Stomach (tissue), 9 donors: ENCODE measurements around the gene CCZ1. TPM values are rescaled to one million over a fixed set of nuclear protein-coding genes. Genes with fewer than 3 reads are reported as not detected.
"Not testable (repeated sequence)": the region's sequence is repeated elsewhere in the genome, so short reads cannot be mapped to it uniquely, and the experiment has no call there.

ENCODE experiments used
- DNase-seq, 2 donors: peaks; one replicate each; pipeline versions ENCODE4 v3.0.0 to v3.0.0-alpha.2; 2013 to 2019
- H3K27ac ChIP-seq, 5 donors: fragments of 200-600 bp in 4 of 5; sonication (generic) in 4 of 5; one replicate each; pipeline ENCODE4 v1.5.1; 2013 to 2019; ENCODE audit warnings: mild to moderate bottlenecking in 1 of 5, moderate library complexity in 1 of 5
- H3K27me3 ChIP-seq, 3 donors: fragments of 200-600 bp; sonication (generic); one replicate each; pipeline ENCODE4 v1.5.1; 2017 to 2019; ENCODE audit warnings: mixed run types in 1 of 3
- H3K36me3 ChIP-seq, 4 donors: fragments of 200-600 bp; sonication (generic); 1 replicate in 3 of 4; 2 replicates in 1 of 4; pipeline ENCODE4 v1.5.1; 2016 to 2019
- H3K4me1 ChIP-seq, 4 donors: fragments of 200-600 bp; sonication (generic); one replicate each; pipeline ENCODE4 v1.5.1; 2016 to 2019
- H3K4me3 ChIP-seq, 4 donors: fragments of 200-600 bp; sonication (generic) in 3 of 4; one replicate each; pipeline ENCODE4 v1.5.1; 2016 to 2019; ENCODE audit warnings: mild to moderate bottlenecking in 1 of 4
- H3K9me3 ChIP-seq, 4 donors: fragments of 200-600 bp; sonication (generic); one replicate each; pipeline ENCODE4 v1.5.1; 2016 to 2019
- EP300 ChIP-seq: sonication (generic); formaldehyde crosslinking; IDR thresholded peaks from one replicate; pipeline ENCODE4 v1.6.1; 2017; ENCODE audit warnings: antibody characterized with exemption
- POLR2A ChIP-seq, 4 donors: fragments of 450-650 bp; IDR thresholded peaks; one replicate each; pipeline ENCODE4 v1.6.1; 2016; ENCODE audit warnings: antibody characterized with exemption in 4 of 4, control low read depth in 2 of 4, mild to moderate bottlenecking in 1 of 4, moderate library complexity in 1 of 4
- POLR2AphosphoS5 ChIP-seq, 3 donors: sonication (generic); formaldehyde crosslinking; IDR thresholded peaks; one replicate each; pipeline ENCODE4 v1.6.1; 2016; ENCODE audit warnings: antibody characterized with exemption in 3 of 3
- WGBS, 5 donors: extraction: QIAGEN DNeasy Blood & Tissue Kit in 3 of 5; methylation state at CpG; one replicate each; pipeline versions ENCODE4 v1.1.5 to v1.1.7; 2013 to 2018; 5-methylcytosine and 5-hydroxymethylcytosine counted together
- intact Hi-C: fragments of 100-400 bp; cut with DNase I; formaldehyde crosslinking; loops from one replicate; pipeline ENCODE4 v1.15.1; 2023; ENCODE audit warnings: low total_unique reads
- polyA plus RNA-seq, 3 donors: library from polyadenylated mRNA; stranded (reverse); fragments of 200-250 nt; gene quantifications; one replicate each; pipeline ENCODE4 v1.2.3, GENCODE V29; 2013
- total RNA-seq, 5 donors: library from RNA; depleted of rRNA; stranded (reverse); fragments of >200 nt; gene quantifications; one replicate each; pipeline versions ENCODE4 v1.1.0 to v1.2.3, GENCODE V29; 2014 to 2016
- TF ChIP-seq, protein P1 (sequence below), 7 experiments: fragments of 450-650 bp in 4 of 7; fragments of 200-600 bp in 3 of 7; sonication (generic) in 3 of 7; IDR thresholded peaks; one replicate each; pipeline ENCODE4 v1.5.1; 2016 to 2019; ENCODE audit warnings: antibody characterized with exemption in 7 of 7, control low read depth in 2 of 7, mild to moderate bottlenecking in 1 of 7
- donor health status: healthy with polysubstance abuse.
- donor health status: Bipolar disorder and iron deficiency.
- donor health status: healthy.

CCZ1 gene
- total and polyA plus RNA-seq, 8 donors, result 8.4 to 62.3 (median 45.0) TPM

- Histone ChIP-seq H3K27ac (no peak overlapping the region), H3K9me3 (peaks cover 0 to 2% (median 0%) of the 10 kb centered on the region in 4 donors), H3K4me1 (no peaks in the 10 kb centered on the region), H3K27me3 (no peaks in the 10 kb centered on the region), H3K4me3 (no peak overlapping the region), H3K36me3 (no peaks in the 10 kb centered on the region)
- DNase-seq, result peak in 1 of 2 donors; percentile 15
- TF ChIP-seq POLR2A (IDR thresholded peaks at IDR 0.05), result no peak
- no peak for TF ChIP-seq POLR2AphosphoS5 (IDR thresholded peaks at IDR 0.05)
- no peak for TF ChIP-seq EP300
- TF ChIP-seq, protein P1, sequence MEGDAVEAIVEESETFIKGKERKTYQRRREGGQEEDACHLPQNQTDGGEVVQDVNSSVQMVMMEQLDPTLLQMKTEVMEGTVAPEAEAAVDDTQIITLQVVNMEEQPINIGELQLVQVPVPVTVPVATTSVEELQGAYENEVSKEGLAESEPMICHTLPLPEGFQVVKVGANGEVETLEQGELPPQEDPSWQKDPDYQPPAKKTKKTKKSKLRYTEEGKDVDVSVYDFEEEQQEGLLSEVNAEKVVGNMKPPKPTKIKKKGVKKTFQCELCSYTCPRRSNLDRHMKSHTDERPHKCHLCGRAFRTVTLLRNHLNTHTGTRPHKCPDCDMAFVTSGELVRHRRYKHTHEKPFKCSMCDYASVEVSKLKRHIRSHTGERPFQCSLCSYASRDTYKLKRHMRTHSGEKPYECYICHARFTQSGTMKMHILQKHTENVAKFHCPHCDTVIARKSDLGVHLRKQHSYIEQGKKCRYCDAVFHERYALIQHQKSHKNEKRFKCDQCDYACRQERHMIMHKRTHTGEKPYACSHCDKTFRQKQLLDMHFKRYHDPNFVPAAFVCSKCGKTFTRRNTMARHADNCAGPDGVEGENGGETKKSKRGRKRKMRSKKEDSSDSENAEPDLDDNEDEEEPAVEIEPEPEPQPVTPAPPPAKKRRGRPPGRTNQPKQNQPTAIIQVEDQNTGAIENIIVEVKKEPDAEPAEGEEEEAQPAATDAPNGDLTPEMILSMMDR (IDR thresholded peaks at IDR 0.05), result no peak
- WGBS, 5 donors, result 40 to 57% (median 43%) methylated on average over 7 of the region's 7 CpGs
- intact Hi-C loops, result no loop called here
Measured at GRCh38 chr7:5872326-5872725, 26.2 kb upstream of the CCZ1 start.

GRCh38 chr7:5879591-5879990, 18.9 kb upstream of the CCZ1 start:
- H3K27ac ChIP-seq, H3K4me3 ChIP-seq, intact Hi-C loops, H3K4me1 ChIP-seq, H3K9me3 ChIP-seq, DNase-seq, H3K27me3 ChIP-seq, H3K36me3 ChIP-seq: not testable (repeated sequence)
- WGBS, 5 donors, result 66 to 73% (median 70%) methylated on average over 3 of the region's 3 CpGs

DNA sequence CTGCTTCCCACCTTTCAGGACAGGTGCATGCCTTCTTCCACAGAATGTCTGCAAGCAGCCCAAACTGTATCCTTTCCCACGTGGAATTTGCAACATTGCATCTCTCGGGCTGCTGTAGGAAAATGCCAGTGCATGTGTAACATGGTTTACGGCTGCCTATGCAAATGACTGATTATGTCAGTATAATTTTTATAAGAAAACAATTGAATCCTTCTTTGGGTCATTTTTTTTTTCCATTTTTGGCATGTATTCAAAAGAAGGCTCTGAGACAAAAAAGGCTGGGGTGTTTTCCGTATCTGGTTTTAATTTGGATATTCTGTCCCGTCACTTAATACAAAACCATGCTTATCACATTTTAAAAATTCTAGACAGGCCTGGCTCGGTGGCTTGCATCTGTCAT, 18.4 kb upstream of the CCZ1 start:
- H3K9me3 ChIP-seq, H3K27ac ChIP-seq, H3K27me3 ChIP-seq, H3K4me3 ChIP-seq, H3K4me1 ChIP-seq, intact Hi-C loops, DNase-seq, H3K36me3 ChIP-seq: not testable (repeated sequence)
- WGBS, 5 donors, result 68 to 91% (median 81%) methylated on average over 6 of the region's 6 CpGs

GRCh38 chr7:5884431-5884830, 14.1 kb upstream of the CCZ1 start:
- intact Hi-C loops, DNase-seq, H3K4me1 ChIP-seq, H3K4me3 ChIP-seq, H3K9me3 ChIP-seq, H3K27me3 ChIP-seq, H3K27ac ChIP-seq, H3K36me3 ChIP-seq: not testable (repeated sequence)
- 80 to 95% (median 90%) methylated on average over 5 of the region's 5 CpGs for WGBS, 5 donors

DNA sequence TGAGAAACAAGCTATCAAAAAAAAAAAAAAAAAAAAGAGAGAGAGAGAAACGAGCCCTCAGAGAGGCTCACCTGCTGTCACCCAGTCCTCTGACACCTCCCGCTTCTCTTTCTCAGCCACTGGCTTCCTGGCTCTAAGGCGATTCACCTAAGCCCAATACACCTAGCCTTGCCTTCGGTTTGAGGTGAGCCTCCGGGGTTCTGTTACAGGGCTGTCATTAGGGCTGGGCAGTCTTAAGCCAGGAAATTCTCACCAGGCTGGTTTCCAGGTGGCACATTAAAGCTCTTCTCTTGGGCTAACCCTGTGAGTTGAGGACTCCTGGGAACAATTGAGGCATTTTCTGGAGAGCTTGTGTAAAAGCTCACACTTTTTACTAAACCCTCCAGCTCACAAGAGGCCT, 10.5 kb upstream of the CCZ1 start:
- DNase-seq, H3K27me3 ChIP-seq, H3K4me3 ChIP-seq, H3K4me1 ChIP-seq, intact Hi-C loops, H3K36me3 ChIP-seq, H3K9me3 ChIP-seq, H3K27ac ChIP-seq: not testable (repeated sequence)
- WGBS, 5 donors, result 69 to 83% (median 80%) methylated on average over 5 of the region's 5 CpGs

GRCh38 chr7:5890244-5890643, 8.3 kb upstream of the CCZ1 start:
- intact Hi-C loops, H3K4me1 ChIP-seq, DNase-seq, H3K27ac ChIP-seq, H3K27me3 ChIP-seq, H3K9me3 ChIP-seq, H3K4me3 ChIP-seq, H3K36me3 ChIP-seq: not testable (repeated sequence)
- WGBS, 5 donors, result 82 to 90% (median 88%) methylated on average over 2 of the region's 2 CpGs

GRCh38 chr7:5892498-5892897, 6.0 kb upstream of the CCZ1 start:
- TF ChIP-seq POLR2AphosphoS5 (IDR thresholded peaks at IDR 0.05), result no peak
- DNase-seq, result no peak
- intact Hi-C loops, result no loop called here

GRCh38 chr7:5897369-5897919, 1.1 kb upstream of the CCZ1 start:
- H3K36me3 ChIP-seq, intact Hi-C loops, H3K4me1 ChIP-seq, H3K27me3 ChIP-seq, H3K9me3 ChIP-seq, DNase-seq, H3K27ac ChIP-seq: not testable (repeated sequence)
- 38 to 91% (median 58%) methylated on average over 7 to 12 of the region's 13 CpGs for WGBS, 5 donors
- peak overlapping the region in 1 of 4 donors; percentile 48 for H3K4me3 ChIP-seq

More at GRCh38 chr7:5892498-5892897, 6.0 kb upstream of the CCZ1 start:
- Histone ChIP-seq H3K4me1 (no peaks in the 10 kb centered on the region), H3K27ac (no peak overlapping the region), H3K9me3 (no peaks in the 10 kb centered on the region), H3K4me3 (no peak overlapping the region), H3K27me3 (no peaks in the 10 kb centered on the region), H3K36me3 (no peaks in the 10 kb centered on the region)
- 92 to 97% (median 94%) methylated on average over 9 of the region's 9 CpGs for WGBS, 5 donors

- H3K9me3 ChIP-seq, H3K27ac ChIP-seq, H3K27me3 ChIP-seq, H3K4me3 ChIP-seq, intact Hi-C loops, DNase-seq, H3K4me1 ChIP-seq: not testable (repeated sequence)
- 88 to 96% (median 92%) methylated on average over 6 of the region's 6 CpGs for WGBS, 5 donors
- peaks cover 0 to 44% (median 41%) of the 10 kb centered on the region in 4 donors for H3K36me3 ChIP-seq
Measured at GRCh38 chr7:5903002-5903401, 4.5 kb downstream of the CCZ1 start.

GRCh38 chr7:5904726-5905125, 6.2 kb downstream of the CCZ1 start:
- H3K27ac ChIP-seq, H3K4me3 ChIP-seq: not testable (repeated sequence)

GRCh38 chr7:5908835-5909234, 10.3 kb downstream of the CCZ1 start:
- H3K27me3 ChIP-seq, DNase-seq, H3K27ac ChIP-seq, H3K4me1 ChIP-seq, H3K9me3 ChIP-seq, H3K4me3 ChIP-seq, intact Hi-C loops: not testable (repeated sequence)
- peaks cover 6 to 50% (median 45%) of the 10 kb centered on the region in 4 donors for H3K36me3 ChIP-seq
- 88 to 97% (median 93%) methylated on average over 6 of the region's 6 CpGs for WGBS, 5 donors

More at GRCh38 chr7:5904726-5905125, 6.2 kb downstream of the CCZ1 start:
- H3K9me3 ChIP-seq, H3K4me1 ChIP-seq, intact Hi-C loops, H3K27me3 ChIP-seq, DNase-seq: not testable (repeated sequence)
- 84 to 96% (median 90%) methylated on average over 5 of the region's 5 CpGs for WGBS, 5 donors
- H3K36me3 ChIP-seq, result peaks cover 0 to 44% (median 42%) of the 10 kb centered on the region in 4 donors
